HG03342 (cell line): ENCODE results near the gene EFHD1.
"Not testable (repeated sequence)": the region's sequence is repeated elsewhere in the genome, so short reads cannot be mapped to it uniquely, and the experiment has no call there.

Experiments
- ATAC-seq: cut with Tn5 transposase; IDR thresholded peaks from one replicate; pipeline ENCODE4 v1.9.1; 2021; ENCODE audit warnings: mild to moderate bottlenecking, moderate library complexity; ENCODE audit not compliant: unreplicated experiment

EFHD1 gene

GRCh38 chr2:232647261-232647660, 13.9 kb downstream of the EFHD1 start:
- ATAC-seq, result no peak

GRCh38 chr2:232649033-232649432, 15.6 kb downstream of the EFHD1 start:
- ATAC-seq, result no peak

GRCh38 chr2:232652505-232652851, 19.1 kb downstream of the EFHD1 start:
- ATAC-seq, result no peak

- no peak for ATAC-seq
Measured at GRCh38 chr2:232653441-232653840, 20.0 kb downstream of the EFHD1 start.

GRCh38 chr2:232655392-232655791, 22.0 kb downstream of the EFHD1 start:
- no peak for ATAC-seq

GRCh38 chr2:232658217-232658785, 24.9 kb downstream of the EFHD1 start:
- ATAC-seq, result no peak

- ATAC-seq, result no peak
Measured at GRCh38 chr2:232659359-232659758, 26.0 kb downstream of the EFHD1 start.

GRCh38 chr2:232662486-232663260, 29.3 kb downstream of the EFHD1 start:
- ATAC-seq, result no peak

- no peak for ATAC-seq
Measured at GRCh38 chr2:232666051-232666805, 32.8 kb downstream of the EFHD1 start.

- ATAC-seq, result no peak
Measured at GRCh38 chr2:232667989-232668583, 34.7 kb downstream of the EFHD1 start.

- ATAC-seq, result no peak
Measured at GRCh38 chr2:232668805-232669444, 35.5 kb downstream of the EFHD1 start.

- no peak for ATAC-seq
Measured at GRCh38 chr2:232672588-232672987, 39.2 kb downstream of the EFHD1 start.

- ATAC-seq, result no peak
Measured at GRCh38 chr2:232674491-232674890, 41.1 kb downstream of the EFHD1 start.

GRCh38 chr2:232675381-232675780, 42.0 kb downstream of the EFHD1 start:
- no peak for ATAC-seq

GRCh38 chr2:232680006-232680405, 46.6 kb downstream of the EFHD1 start:
- no peak for ATAC-seq

GRCh38 chr2:232681527-232681926, 48.1 kb downstream of the EFHD1 start:
- ATAC-seq, result no peak

- no peak for ATAC-seq
Measured at GRCh38 chr2:232683368-232683767, 50.0 kb downstream of the EFHD1 start.

- not testable (repeated sequence) for ATAC-seq
Measured at GRCh38 chr2:232685391-232685790, 52.0 kb downstream of the EFHD1 start.

GRCh38 chr2:232687382-232688160, 54.2 kb downstream of the EFHD1 start:
- ATAC-seq, result no peak

- ATAC-seq, result no peak
Measured at GRCh38 chr2:232688201-232688600, 54.8 kb downstream of the EFHD1 start.
